Dendritic cell treated with granulocyte-macrophage colony-stimulating factor and Interleukin-4, amounts not matched to agents 40 ng/mL and 50 ng/mL, for 4 days (primary cell): ENCODE results near the gene GRIA4.

Experiments used
- H3K27ac Mint-ChIP-seq: one replicate; pipeline ENCODE4 v1.8.0; 2022; ENCODE audit warnings: mild to moderate bottlenecking, mixed read lengths
- H3K27me3 Mint-ChIP-seq: one replicate; pipeline ENCODE4 v1.8.0; 2022; ENCODE audit warnings: mild to moderate bottlenecking, mixed read lengths
- H3K36me3 Mint-ChIP-seq: one replicate; pipeline ENCODE4 v1.8.0; 2022; ENCODE audit warnings: low read depth, mixed read lengths
- H3K4me1 Mint-ChIP-seq: one replicate; pipeline ENCODE4 v1.8.0; 2022; ENCODE audit warnings: low read depth, mixed read lengths
- H3K4me3 Mint-ChIP-seq: one replicate; pipeline ENCODE4 v1.8.0; 2022; ENCODE audit warnings: mild to moderate bottlenecking, moderate library complexity, mixed read lengths
- H3K9me3 Mint-ChIP-seq: one replicate; pipeline ENCODE4 v1.8.0; 2022; ENCODE audit warnings: mixed read lengths
- intact Hi-C: fragments of 100-400 bp; cut with micrococcal nuclease; formaldehyde crosslinking; loops from one replicate; pipeline ENCODE4 v1.15.0; 2022

GRIA4 gene

DNA sequence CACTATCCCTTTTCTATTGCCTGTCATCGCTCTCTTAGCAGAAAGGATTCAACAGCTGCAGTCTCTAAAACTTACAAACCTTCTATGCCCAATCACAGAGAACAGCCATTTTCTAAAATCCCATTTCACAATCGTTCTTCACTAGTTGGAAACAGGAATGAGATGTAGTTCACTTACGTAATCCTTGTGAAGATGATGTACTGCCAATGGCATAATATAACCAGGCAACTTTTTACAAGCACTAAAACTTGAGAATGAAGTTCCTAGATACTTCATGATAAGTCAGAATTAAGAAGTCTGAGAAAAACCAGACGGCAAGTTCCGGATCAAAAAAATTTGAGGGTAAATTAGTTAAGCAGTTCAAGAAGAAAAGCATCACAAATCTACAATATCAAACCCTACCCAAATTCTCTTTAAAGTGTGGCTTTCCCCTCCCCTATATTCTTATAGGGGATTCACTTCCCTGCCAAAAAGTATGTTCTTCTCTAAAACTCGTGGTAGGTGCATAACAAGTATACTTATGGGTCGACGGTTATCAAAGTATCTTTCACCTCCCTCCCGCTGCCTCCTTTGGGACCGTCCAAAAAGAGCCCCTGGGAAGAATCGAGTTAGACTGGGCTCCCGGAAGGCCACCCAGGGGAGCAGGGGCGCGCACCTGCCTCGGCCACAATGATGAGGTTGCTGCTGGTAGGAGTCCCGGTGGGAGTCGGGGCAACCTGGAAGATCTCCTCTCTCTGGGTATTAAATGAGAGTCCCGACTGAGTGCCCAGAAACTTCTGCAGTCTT, 411.5 kb downstream of the GRIA4 start:
- H3K27me3 Mint-ChIP-seq, result peaks cover 3% of the 10 kb centered on the region
- H3K9me3 Mint-ChIP-seq, result peaks cover 10% of the 10 kb centered on the region
- H3K4me3 Mint-ChIP-seq, result peak overlapping the region; percentile 78
- intact Hi-C loops, result no loop called here
- peaks cover 36% of the 10 kb centered on the region for H3K36me3 Mint-ChIP-seq
- H3K4me1 Mint-ChIP-seq, result peaks cover 38% of the 10 kb centered on the region
- peak overlapping the region; percentile 82 for H3K27ac Mint-ChIP-seq

DNA sequence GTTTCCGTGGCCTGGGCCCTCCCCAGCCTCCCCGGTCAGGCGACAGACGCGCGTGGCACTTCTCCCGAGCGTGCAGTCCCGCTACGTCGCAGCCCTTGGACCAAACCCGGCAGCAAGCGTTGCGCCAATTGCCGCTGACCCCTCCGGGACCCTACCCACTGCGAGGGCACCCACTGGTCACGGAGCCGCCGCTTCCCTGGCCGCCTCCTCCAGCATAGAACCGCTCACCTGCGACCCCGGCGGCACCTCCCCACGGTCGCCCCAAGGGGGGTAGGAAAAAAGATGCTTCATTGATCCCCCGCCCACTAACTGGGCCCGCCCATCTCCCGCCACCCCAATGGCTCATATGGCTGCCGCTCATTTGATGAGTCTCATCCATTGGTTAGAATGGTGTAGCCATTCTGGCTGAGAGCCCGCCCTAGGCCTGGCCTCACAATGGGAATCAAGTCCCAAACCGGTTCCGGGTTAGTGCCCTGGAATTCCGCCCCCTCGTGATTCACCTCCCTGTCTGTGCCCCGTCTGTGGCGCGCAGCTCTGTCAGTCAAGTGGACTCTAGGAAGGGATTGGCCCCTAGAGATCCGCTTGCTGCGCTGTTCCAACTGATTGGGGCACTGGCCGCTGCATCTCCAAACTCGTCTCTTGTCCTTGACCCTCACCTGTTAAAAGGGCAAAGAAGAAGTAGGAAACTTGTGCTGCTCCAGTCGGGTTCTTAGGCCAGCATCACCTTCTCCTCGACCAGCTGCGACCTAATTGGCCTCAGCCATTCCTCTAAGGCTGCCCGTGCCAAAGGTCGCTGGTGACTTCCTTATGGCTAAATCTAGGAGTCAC, 412.3 kb downstream of the GRIA4 start, which contains the start of gene MSANTD4:
Gene MSANTD4 (minus strand): TSS at position 274 of the 828 bp plus-strand sequence. CDS start 11,323 bp downstream, outside the sequence.
- H3K27me3 Mint-ChIP-seq, result peaks cover 3% of the 10 kb centered on the region

GRCh38 chr11:106022795-106023275, 413.0 kb downstream of the GRIA4 start:
- Mint-ChIP-seq H3K4me3 (peak overlapping the region; percentile 78), H3K36me3 (peaks cover 36% of the 10 kb centered on the region), H3K4me1 (peaks cover 35% of the 10 kb centered on the region), H3K27me3 (peaks cover 3% of the 10 kb centered on the region), H3K9me3 (peaks cover 21% of the 10 kb centered on the region), H3K27ac (peak overlapping the region; percentile 82)
- intact Hi-C loops, result loop anchor here (1.0 kb wide), 1 partner anchor 54 kb away; the partner anchor contains the start of genes AASDHPPT and KBTBD3

More for the DNA sequence above, 412.3 kb downstream of the GRIA4 start, which contains the start of gene MSANTD4:
- H3K4me1 Mint-ChIP-seq, result peaks cover 35% of the 10 kb centered on the region
- H3K9me3 Mint-ChIP-seq, result peaks cover 15% of the 10 kb centered on the region
- peak within 1 kb of the TSS; percentile 82 for H3K27ac Mint-ChIP-seq
- H3K4me3 Mint-ChIP-seq, result peak within 1 kb of the TSS; percentile 78
- peaks cover 36% of the 10 kb centered on the region for H3K36me3 Mint-ChIP-seq
- intact Hi-C loops, result loop anchor here (1.0 kb wide), 1 partner anchor 55 kb away; the partner anchor contains the start of genes AASDHPPT and KBTBD3

DNA sequence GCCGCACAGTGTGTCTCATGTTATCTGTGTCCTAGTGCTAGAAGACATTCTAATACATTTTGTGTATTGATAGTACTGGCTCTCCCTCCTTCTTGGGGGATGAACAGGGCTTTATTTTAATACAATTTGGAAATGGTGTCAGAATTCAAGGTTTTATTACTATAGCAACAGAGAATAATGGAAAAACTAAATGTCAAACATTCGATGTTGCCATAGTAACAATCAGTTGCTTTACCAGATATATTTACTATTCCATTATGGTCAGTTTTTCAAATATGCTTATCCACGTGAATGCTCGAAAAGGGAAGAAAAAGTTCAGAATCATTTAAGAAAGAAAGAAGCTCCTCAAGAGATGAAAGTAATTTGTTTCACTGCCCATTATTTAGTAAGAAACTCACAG, 420.7 kb downstream of the GRIA4 start:
- Mint-ChIP-seq H3K36me3 (no peaks in the 10 kb centered on the region), H3K27ac (no peak overlapping the region), H3K4me1 (no peaks in the 10 kb centered on the region), H3K9me3 (peaks cover 12% of the 10 kb centered on the region), H3K27me3 (peaks cover 6% of the 10 kb centered on the region), H3K4me3 (no peak overlapping the region)
- intact Hi-C loops, result no loop called here

DNA sequence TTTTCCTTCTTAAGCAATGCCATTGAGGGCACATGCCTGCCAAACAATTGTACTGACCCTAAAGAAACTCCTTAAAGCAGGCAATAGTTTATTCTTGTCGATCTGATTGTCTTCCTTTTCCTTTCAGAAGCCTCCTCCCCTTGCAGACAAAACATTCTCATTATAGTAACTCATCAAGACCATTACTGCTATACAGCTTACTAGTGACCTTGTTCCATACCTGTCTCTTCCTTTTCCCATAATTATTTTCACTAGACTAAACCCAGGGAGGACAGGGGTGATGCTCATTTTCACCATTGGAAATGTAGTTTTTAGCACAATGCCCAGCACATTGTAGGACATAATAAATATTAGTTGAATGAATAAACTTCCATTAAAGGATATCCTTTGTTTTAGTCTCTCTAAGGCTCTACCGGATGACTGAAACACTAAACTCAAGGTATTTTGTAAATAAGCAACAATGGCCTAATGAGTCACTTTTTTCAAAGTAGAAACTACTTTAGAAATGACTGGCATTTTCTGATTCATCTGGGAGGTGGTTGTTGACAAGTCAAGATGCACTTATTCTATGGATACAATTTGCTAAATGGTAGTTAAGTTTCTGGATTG, 421.4 kb downstream of the GRIA4 start:
- Mint-ChIP-seq H3K36me3 (no peaks in the 10 kb centered on the region), H3K27ac (no peak overlapping the region), H3K27me3 (peaks cover 6% of the 10 kb centered on the region), H3K4me1 (no peaks in the 10 kb centered on the region), H3K9me3 (peaks cover 12% of the 10 kb centered on the region), H3K4me3 (no peak overlapping the region)
- intact Hi-C loops, result no loop called here
